H9 (cell line): ENCODE results near the gene GRAMD1C. TPM values are rescaled to one million over a fixed set of nuclear protein-coding genes. Genes with fewer than 3 reads are reported as not detected.

Source experiments
- DNase-seq: peaks from one replicate; pipeline ENCODE4 v3.0.0-alpha.2; 2017
- H2AFZ ChIP-seq: one replicate; pipeline ENCODE4 v1.6.1; 2013; ENCODE audit warnings: mild to moderate bottlenecking, low read length, control low read depth, moderate library complexity
- H2AK5ac ChIP-seq: 2 replicates; pipeline ENCODE4 v1.6.1; 2013; ENCODE audit warnings: low read length, control low read depth, mixed read lengths; ENCODE audit not compliant: insufficient read length
- H2BK120ac ChIP-seq: one replicate; pipeline ENCODE4 v1.6.1; 2013; ENCODE audit warnings: low read depth, mild to moderate bottlenecking, low read length, control low read depth, inconsistent platforms; ENCODE audit not compliant: poor library complexity, severe bottlenecking
- H2BK12ac ChIP-seq: 2 replicates; pipeline ENCODE4 v1.6.1; 2013; ENCODE audit warnings: low read length, control low read depth, mixed read lengths, low read depth; ENCODE audit not compliant: insufficient read length
- H2BK15ac ChIP-seq: 2 replicates; pipeline ENCODE4 v1.6.1; 2013; ENCODE audit warnings: low read depth, low read length, control low read depth
- H2BK20ac ChIP-seq: one replicate; pipeline ENCODE4 v1.6.1; 2013; ENCODE audit warnings: low read depth, mild to moderate bottlenecking, low read length, control low read depth, inconsistent platforms; ENCODE audit not compliant: poor library complexity, severe bottlenecking
- H2BK5ac ChIP-seq: 2 replicates; pipeline ENCODE4 v1.6.1; 2013; ENCODE audit warnings: low read length, control low read depth, mixed read lengths; ENCODE audit not compliant: insufficient read length
- H3K14ac ChIP-seq: 2 replicates; pipeline ENCODE4 v1.6.1; 2013; ENCODE audit warnings: low read length, control low read depth; ENCODE audit not compliant: insufficient read depth
- H3K18ac ChIP-seq: 2 replicates; pipeline ENCODE4 v1.6.1; 2013; ENCODE audit warnings: low read depth, mild to moderate bottlenecking, mixed read lengths, low read length, control low read depth; ENCODE audit not compliant: insufficient read length
- H3K23ac ChIP-seq: 2 replicates; pipeline ENCODE4 v1.6.1; 2013; ENCODE audit warnings: low read length, control low read depth, mixed read lengths, low read depth; ENCODE audit not compliant: insufficient read length
- H3K23me2 ChIP-seq: 2 replicates; pipeline ENCODE4 v1.6.1; 2013; ENCODE audit warnings: low read depth, mild to moderate bottlenecking, mixed read lengths, low read length, control low read depth; ENCODE audit not compliant: insufficient read length, poor library complexity, severe bottlenecking
- H3K27ac ChIP-seq: 2 replicates; pipeline ENCODE4 v1.5.1; 2013; ENCODE audit warnings: low read length, control low read depth, mixed read lengths, low read depth; ENCODE audit not compliant: insufficient read length
- H3K27me3 ChIP-seq: 2 replicates; pipeline ENCODE4 v1.6.1; 2013; ENCODE audit warnings: low read length, control low read depth, inconsistent platforms; ENCODE audit not compliant: insufficient read depth
- H3K4ac ChIP-seq: 2 replicates; pipeline ENCODE4 v1.6.1; 2013; ENCODE audit warnings: low read depth, mild to moderate bottlenecking, control low read depth, inconsistent platforms, low read length, moderate library complexity
- H3K4me1 ChIP-seq: 2 replicates; pipeline ENCODE4 v1.6.1; 2013; ENCODE audit warnings: low read length, control low read depth, inconsistent platforms; ENCODE audit not compliant: insufficient read depth
- H3K4me2 ChIP-seq: 2 replicates; pipeline ENCODE4 v1.6.1; 2013; ENCODE audit warnings: low read length, control low read depth, mixed read lengths; ENCODE audit not compliant: insufficient read length, insufficient read depth
- H3K56ac ChIP-seq: 2 replicates; pipeline ENCODE4 v1.6.1; 2013; ENCODE audit warnings: low read depth, mild to moderate bottlenecking, mixed read lengths, low read length, control low read depth; ENCODE audit not compliant: insufficient read length
- H3K79me1 ChIP-seq: 2 replicates; pipeline ENCODE4 v1.6.1; 2013; ENCODE audit warnings: low read depth, mild to moderate bottlenecking, moderate library complexity, low read length, control low read depth, inconsistent platforms; ENCODE audit not compliant: insufficient read depth, poor library complexity, severe bottlenecking
- H3K79me2 ChIP-seq: 2 replicates; pipeline ENCODE4 v1.6.1; 2013; ENCODE audit warnings: low read length, control low read depth, inconsistent platforms; ENCODE audit not compliant: insufficient read depth
- H3K9ac ChIP-seq: 2 replicates; pipeline ENCODE4 v1.6.1; 2013; ENCODE audit warnings: low read length, control low read depth, mixed read lengths; ENCODE audit not compliant: insufficient read length; ENCODE audit errors: extremely low read depth
- H3K9me3 ChIP-seq: one replicate; pipeline ENCODE4 v1.6.1; 2013; ENCODE audit warnings: low read depth, low read length, inconsistent platforms; ENCODE audit not compliant: control insufficient read depth
- H3T11ph ChIP-seq: one replicate; pipeline ENCODE4 v1.6.1; 2013; ENCODE audit warnings: mild to moderate bottlenecking, low read length, control low read depth, inconsistent platforms
- H4K20me1 ChIP-seq: one replicate; pipeline ENCODE4 v1.6.1; 2013; ENCODE audit not compliant: control insufficient read depth, insufficient read length, insufficient read depth
- H4K5ac ChIP-seq: 2 replicates; pipeline ENCODE4 v1.6.1; 2013; ENCODE audit warnings: low read depth, mild to moderate bottlenecking, mixed read lengths, low read length, control low read depth; ENCODE audit not compliant: insufficient read length
- H4K8ac ChIP-seq: replicated peaks from 2 replicates; pipeline ENCODE4 v1.6.1; 2013; ENCODE audit warnings: low read length, control low read depth, mixed read lengths, low read depth; ENCODE audit not compliant: insufficient read length
- H4K91ac ChIP-seq: 2 replicates; pipeline ENCODE4 v1.6.1; 2013; ENCODE audit warnings: low read depth, mild to moderate bottlenecking, moderate library complexity, mixed read lengths, low read length, control low read depth; ENCODE audit not compliant: insufficient read length
- H3K27ac Mint-ChIP-seq, 3 experiments: 2 replicates in 2 of 3; 3 replicates in 1 of 3; pipeline ENCODE4 v1.8.0; 2020 to 2021; ENCODE audit warnings: mixed read lengths in 3 of 3, mild to moderate bottlenecking in 1 of 3, moderate library complexity in 1 of 3
- H3K27me3 Mint-ChIP-seq: 2 replicates; pipeline ENCODE4 v1.8.0; 2021; ENCODE audit warnings: low read depth, mild to moderate bottlenecking, moderate library complexity, mixed read lengths
- H3K36me3 Mint-ChIP-seq, 3 experiments: 2 replicates in 2 of 3; 3 replicates in 1 of 3; pipeline ENCODE4 v1.8.0; 2020 to 2021; ENCODE audit warnings: low read depth in 3 of 3, mixed read lengths in 3 of 3; ENCODE audit not compliant: insufficient read depth in 1 of 3
- H3K4me1 Mint-ChIP-seq, 2 experiments: 2 replicates each; pipeline ENCODE4 v1.8.0; 2020; ENCODE audit warnings: mixed read lengths in 2 of 2
- H3K4me3 Mint-ChIP-seq, 2 experiments: 2 replicates in 1 of 2; 3 replicates in 1 of 2; pipeline ENCODE4 v1.8.0; 2020 to 2021; ENCODE audit warnings: mild to moderate bottlenecking in 2 of 2, mixed read lengths in 2 of 2, moderate library complexity in 1 of 2
- H3K9me3 Mint-ChIP-seq, 2 experiments: 2 replicates in 1 of 2; 3 replicates in 1 of 2; pipeline ENCODE4 v1.8.0; 2020; ENCODE audit warnings: mild to moderate bottlenecking in 2 of 2, mixed read lengths in 2 of 2, moderate library complexity in 1 of 2
- CTCF ChIP-seq: fragments of 200-600 bp; sonication (generic); conservative IDR thresholded peaks from 3 replicates; pipeline ENCODE4 v1.8.0; 2021; ENCODE audit warnings: antibody characterized with exemption, mild to moderate bottlenecking
- total RNA-seq: library from RNA; stranded (reverse); gene quantifications from 2 replicates; pipeline ENCODE4 v1.2.1, GENCODE V29; 2021

Gene GRAMD1C
- total RNA-seq, 1 experiment from 2014 or later, result 1.8 TPM

- no peaks in the 10 kb centered on the region for H3K79me2 ChIP-seq
- peaks cover 4% of the 10 kb centered on the region for H3K23me2 ChIP-seq
- no peak overlapping the region for H2BK20ac ChIP-seq
- Mint-ChIP-seq H3K27ac (no peak overlapping the region), H3K4me1 (peaks cover 25% of the 10 kb centered on the region in 2 experiments), H3K36me3 (no peaks in the 10 kb centered on the region), H3K4me3 (no peak overlapping the region), H3K27me3 (peaks cover 8% of the 10 kb centered on the region), H3K9me3 (no peaks in the 10 kb centered on the region)
- H3K9me3 ChIP-seq, result no peaks in the 10 kb centered on the region
- no peak overlapping the region for H2BK15ac ChIP-seq
- H4K20me1 ChIP-seq, result no peaks in the 10 kb centered on the region
- no peak overlapping the region for H4K5ac ChIP-seq
- H4K91ac ChIP-seq, result no peak overlapping the region
- H3K79me1 ChIP-seq, result no peaks in the 10 kb centered on the region
- no peak overlapping the region for H3K4ac ChIP-seq
- H3K14ac ChIP-seq, result no peak overlapping the region
- no peak overlapping the region for H3K9ac ChIP-seq
- no peak overlapping the region for H2AK5ac ChIP-seq
- no peaks in the 10 kb centered on the region for H3K27me3 ChIP-seq
- no peak overlapping the region for H3K18ac ChIP-seq
- no peak overlapping the region for H3T11ph ChIP-seq
- no peak overlapping the region for H3K56ac ChIP-seq
- no peak overlapping the region for H3K27ac ChIP-seq
- no peak overlapping the region for H2AFZ ChIP-seq
- H2BK5ac ChIP-seq, result no peak overlapping the region
- no peak overlapping the region for H4K8ac ChIP-seq
- TF ChIP-seq CTCF, result no peak
- no peak overlapping the region for H3K23ac ChIP-seq
- no peak overlapping the region for H2BK12ac ChIP-seq
- peaks cover 7% of the 10 kb centered on the region; the same call in 1 of the 2 replicates for H3K4me1 ChIP-seq
- no peak for DNase-seq
- no peak overlapping the region for H3K4me2 ChIP-seq
- H2BK120ac ChIP-seq, result no peak overlapping the region
These were observed 3.6 kb upstream of the GRAMD1C start for GRCh38 chr3:113834983-113835382.
